GM10266 (cell line): Measurements from ENCODE around the gene TOX2.

ENCODE experiments used
- DNase-seq: peaks from one replicate; pipeline ENCODE4 v3.0.0; 2012; ENCODE audit errors: extremely low spot score
- CTCF ChIP-seq: IDR thresholded peaks from 2 replicates; pipeline ENCODE4 v1.5.1; 2012; ENCODE audit warnings: mild to moderate bottlenecking, low read depth; ENCODE audit not compliant: control insufficient read depth, insufficient read depth; ENCODE audit errors: missing control alignments

The TOX2 gene

DNA sequence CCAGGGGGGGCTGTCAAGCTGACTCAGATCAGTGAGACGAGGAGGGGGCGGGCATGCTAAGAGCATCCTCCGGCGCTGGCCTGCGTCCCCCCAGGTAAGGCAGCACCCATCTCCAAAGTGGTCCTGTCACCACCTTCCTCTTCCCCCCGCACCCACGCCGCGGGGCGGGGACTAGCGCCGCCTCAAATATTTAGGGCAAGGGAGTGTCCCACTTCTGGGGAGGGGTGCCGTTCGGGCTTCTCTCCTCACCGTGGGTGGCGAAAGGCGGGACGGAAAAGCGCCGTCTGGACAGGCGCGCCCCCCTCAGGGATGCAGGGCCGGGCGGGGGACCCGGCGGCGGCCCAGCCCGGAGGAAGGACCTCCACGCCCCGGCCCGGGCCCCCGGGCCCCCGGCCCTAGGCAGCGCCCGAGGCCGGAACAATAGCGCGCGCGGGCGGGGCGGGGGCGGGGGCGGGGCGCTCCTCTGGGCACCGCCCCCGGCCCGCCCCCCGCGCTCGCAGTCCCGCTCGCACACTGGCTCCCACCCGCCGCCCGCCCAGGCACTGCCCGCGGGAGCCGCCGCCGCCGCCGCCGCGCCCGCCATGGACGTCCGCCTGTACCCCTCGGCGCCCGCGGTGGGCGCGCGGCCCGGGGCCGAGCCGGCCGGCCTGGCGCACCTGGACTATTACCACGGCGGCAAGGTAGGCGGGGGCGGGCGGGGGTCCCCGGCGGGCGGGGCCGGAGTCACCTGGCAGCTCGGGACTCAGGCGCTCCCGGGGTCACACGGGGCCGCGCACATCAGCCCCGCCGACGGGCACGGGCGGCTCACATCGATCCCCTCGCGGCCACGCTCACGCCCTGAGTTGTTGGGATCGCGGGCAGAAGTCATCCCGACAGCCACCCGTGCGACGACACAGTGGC, at the start of gene TOX2:
TOX2 (plus strand) TSS at position 542 of the 900 bp plus-strand sequence; CDS start at position 582, 40 bp downstream.
- peak; percentile 88 for DNase-seq
- no peak for TF ChIP-seq CTCF

GRCh38 chr20:43868091-43868490, 46.6 kb upstream of the TOX2 start:
- DNase-seq = no peak
- TF ChIP-seq CTCF = no peak

GRCh38 chr20:43870484-43870883, 44.2 kb upstream of the TOX2 start:
- no peak for TF ChIP-seq CTCF
- no peak for DNase-seq

DNA sequence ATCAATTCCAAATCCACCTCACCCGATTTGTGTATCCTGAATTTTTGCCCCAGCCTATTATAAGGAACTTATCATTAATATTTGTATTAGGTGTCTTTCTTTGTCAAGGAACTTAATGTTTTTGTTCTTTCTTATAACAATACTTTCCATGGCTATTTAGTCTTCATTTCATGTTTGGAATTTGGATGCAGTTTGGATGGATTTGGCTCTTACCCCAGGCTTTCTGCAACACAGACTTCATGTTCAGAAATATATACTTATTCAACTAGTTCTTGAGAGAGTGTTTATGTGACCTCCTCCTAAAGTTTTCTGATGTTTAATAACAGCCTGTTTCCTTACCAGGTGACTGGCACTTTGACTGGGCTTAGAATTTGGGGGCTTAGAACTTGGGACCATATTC, 35.9 kb upstream of the TOX2 start:
- TF ChIP-seq CTCF = no peak
- DNase-seq = no peak

DNA sequence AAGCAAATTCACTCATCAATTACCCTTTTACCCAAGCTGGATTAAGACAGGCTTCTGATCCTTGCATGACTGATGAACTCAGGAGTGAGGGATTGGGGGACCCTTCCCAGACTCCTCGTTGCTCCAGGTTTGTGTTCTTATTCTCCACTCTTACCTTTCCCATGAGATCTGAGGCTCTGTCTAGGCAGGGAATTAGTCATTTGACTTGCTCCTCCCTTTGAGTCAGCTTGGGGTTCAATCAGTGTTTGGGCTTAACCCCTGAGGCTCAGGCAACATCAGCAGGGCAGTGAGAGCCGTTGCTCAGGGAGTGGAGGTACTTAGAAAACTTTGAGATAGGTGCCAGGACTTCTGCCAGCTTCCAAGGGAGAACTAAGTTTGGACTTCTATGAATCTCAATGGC, 20.7 kb upstream of the TOX2 start:
- DNase-seq = no peak
- TF ChIP-seq CTCF = no peak

DNA sequence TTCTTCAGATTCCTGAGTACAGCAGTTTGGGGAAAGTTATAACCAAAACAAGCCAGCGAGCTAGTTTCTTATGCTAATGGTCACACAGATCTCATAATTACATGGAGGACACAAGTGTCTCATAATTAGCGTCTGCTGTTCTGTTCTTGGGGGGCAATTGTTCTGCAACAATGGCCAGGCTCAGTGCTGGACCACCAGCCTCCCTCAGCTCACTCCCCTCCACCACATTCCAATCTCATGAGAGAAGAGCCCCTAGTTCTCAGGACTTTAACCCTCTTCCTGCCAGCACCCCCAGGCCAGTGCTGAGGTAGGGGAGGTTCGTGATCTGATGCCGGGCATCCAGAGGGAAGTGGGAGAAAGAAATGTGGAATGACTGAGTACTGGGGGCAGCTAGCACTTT, 20.2 kb upstream of the TOX2 start:
- DNase-seq = no peak

More for the DNA sequence above, 20.2 kb upstream of the TOX2 start:
- TF ChIP-seq CTCF = no peak
